ENCODE data around the gene GPR39. TPM values are rescaled to one million over a fixed set of nuclear protein-coding genes. Genes with fewer than 3 reads are reported as not detected.

Gene GPR39
- total and polyA plus RNA-seq, 2 donors (not counting 1 experiment from before 2014, with no cell fraction given), result not detected

DNA sequence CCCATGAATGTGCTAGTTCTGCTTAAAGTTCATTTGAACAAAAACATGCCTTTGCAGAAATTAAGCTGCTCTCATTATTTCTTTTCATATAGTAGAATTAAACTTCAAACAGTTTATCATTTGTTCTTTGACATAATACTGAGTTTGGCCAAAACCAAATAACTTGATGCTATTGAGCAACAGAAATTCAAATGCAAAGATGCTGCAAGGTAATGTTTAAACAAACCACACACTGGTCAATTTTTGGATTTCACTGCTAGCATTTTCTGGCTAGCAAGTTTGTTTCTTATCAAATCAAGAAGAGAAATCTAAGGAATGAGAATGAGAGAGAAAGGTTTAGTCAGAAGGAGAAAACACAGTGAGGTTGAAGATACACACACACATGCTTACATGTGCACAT lies 173.4 kb downstream of the GPR39 start:
- H3K4me3 Mint-ChIP-seq, result no peak overlapping the region
- DNase-seq (no peak), ATAC-seq (ENCODE audit: low read depth) (no peak)
- Histone ChIP-seq H3K36me3 (replicated peaks in 1 of 2; ENCODE audit: control extremely low read depth in 1 of 2, control insufficient read depth in 1 of 2, extremely low read depth in 1 of 2, insufficient read depth in 2 of 2, low read length in 1 of 2) (no peaks in the 10 kb centered on the region), H3K79me2 (ENCODE audit: control insufficient read depth, insufficient read depth, low read length) (no peaks in the 10 kb centered on the region), H3K4me1 (ENCODE audit: control insufficient read depth in 2 of 2, insufficient read depth in 2 of 2, low read length in 2 of 2) (no peaks in the 10 kb centered on the region), H4K20me1 (ENCODE audit: control insufficient read depth, insufficient read depth, low read length, poor library complexity, severe bottlenecking) (no peaks in the 10 kb centered on the region), H2AFZ (ENCODE audit: insufficient read depth, low read depth, low read length, poor library complexity, severe bottlenecking) (no peak overlapping the region), H3K9me3 (ENCODE audit: control extremely low read depth in 1 of 3, control insufficient read depth in 2 of 3, insufficient read depth in 1 of 3, low read length in 2 of 3) (peaks cover 0 to 6% (median 0%) of the 10 kb centered on the region in 3 donors), H3K4me2 (replicated peaks; ENCODE audit: low read depth, low read length, poor library complexity, severe bottlenecking) (no peak overlapping the region), H3K9ac (ENCODE audit: low read length) (no peak overlapping the region), H3K27ac (ENCODE audit: low read length in 2 of 2) (no peak overlapping the region), H3K27me3 (replicated peaks in 1 of 4; ENCODE audit: control extremely low read depth in 1 of 4, control insufficient read depth in 3 of 4, insufficient read depth in 4 of 4, low read length in 3 of 4) (no peaks in the 10 kb centered on the region), H3K4me3 (ENCODE audit: control extremely low read depth in 1 of 5, extremely low read depth in 1 of 5, insufficient read depth in 1 of 5, low read depth in 2 of 5, low read length in 4 of 5) (no peak overlapping the region)
- no peak overlapping the region for H3K27ac Mint-ChIP-seq
- CTCF ChIA-PET, result no interaction called here
- no peaks in the 10 kb centered on the region for H3K4me1 Mint-ChIP-seq
- intact Hi-C loops (cut with micrococcal nuclease), result no loop called here
- H3K9me3 Mint-ChIP-seq (ENCODE audit: insufficient read depth), result no peaks in the 10 kb centered on the region
- POLR2A ChIA-PET, result no interaction called here
- TF ChIP-seq, protein P1, sequence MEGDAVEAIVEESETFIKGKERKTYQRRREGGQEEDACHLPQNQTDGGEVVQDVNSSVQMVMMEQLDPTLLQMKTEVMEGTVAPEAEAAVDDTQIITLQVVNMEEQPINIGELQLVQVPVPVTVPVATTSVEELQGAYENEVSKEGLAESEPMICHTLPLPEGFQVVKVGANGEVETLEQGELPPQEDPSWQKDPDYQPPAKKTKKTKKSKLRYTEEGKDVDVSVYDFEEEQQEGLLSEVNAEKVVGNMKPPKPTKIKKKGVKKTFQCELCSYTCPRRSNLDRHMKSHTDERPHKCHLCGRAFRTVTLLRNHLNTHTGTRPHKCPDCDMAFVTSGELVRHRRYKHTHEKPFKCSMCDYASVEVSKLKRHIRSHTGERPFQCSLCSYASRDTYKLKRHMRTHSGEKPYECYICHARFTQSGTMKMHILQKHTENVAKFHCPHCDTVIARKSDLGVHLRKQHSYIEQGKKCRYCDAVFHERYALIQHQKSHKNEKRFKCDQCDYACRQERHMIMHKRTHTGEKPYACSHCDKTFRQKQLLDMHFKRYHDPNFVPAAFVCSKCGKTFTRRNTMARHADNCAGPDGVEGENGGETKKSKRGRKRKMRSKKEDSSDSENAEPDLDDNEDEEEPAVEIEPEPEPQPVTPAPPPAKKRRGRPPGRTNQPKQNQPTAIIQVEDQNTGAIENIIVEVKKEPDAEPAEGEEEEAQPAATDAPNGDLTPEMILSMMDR (IDR thresholded peaks at IDR 0.05), result no peak
- no peak for TF ChIP-seq EZH2 (IDR thresholded peaks at IDR 0.05; ENCODE audit: borderline replicate concordance, insufficient read depth, low read depth, low read length, poor library complexity, severe bottlenecking)
- H3K27me3 Mint-ChIP-seq, result no peaks in the 10 kb centered on the region

DNA sequence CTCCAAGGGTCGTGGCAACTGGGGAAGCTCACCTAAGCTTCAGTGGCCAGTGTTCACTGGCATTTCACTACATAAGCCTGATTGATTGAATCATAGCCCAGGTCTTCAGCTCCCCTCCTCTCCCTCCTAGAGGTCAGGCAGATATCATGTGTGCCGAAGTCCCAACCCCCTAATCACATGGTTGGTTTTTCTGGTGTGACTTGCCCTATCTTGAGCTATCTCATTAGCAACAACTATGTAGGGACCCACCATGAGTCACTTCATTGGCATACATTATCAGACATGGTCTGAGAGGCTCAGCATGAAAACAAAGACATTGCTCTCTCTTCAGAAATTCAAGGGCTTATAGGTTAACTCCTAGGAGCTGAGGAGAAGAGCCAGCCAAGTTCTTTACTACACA lies 176.6 kb downstream of the GPR39 start:
- Histone ChIP-seq H4K20me1 (ENCODE audit: control insufficient read depth, insufficient read depth, low read length, poor library complexity, severe bottlenecking) (no peaks in the 10 kb centered on the region), H3K79me2 (ENCODE audit: control insufficient read depth, insufficient read depth, low read length) (no peaks in the 10 kb centered on the region), H2AFZ (ENCODE audit: insufficient read depth, low read depth, low read length, poor library complexity, severe bottlenecking) (no peak overlapping the region), H3K36me3 (replicated peaks in 1 of 2; ENCODE audit: control extremely low read depth in 1 of 2, control insufficient read depth in 1 of 2, extremely low read depth in 1 of 2, insufficient read depth in 2 of 2, low read length in 1 of 2) (no peaks in the 10 kb centered on the region), H3K4me3 (ENCODE audit: control extremely low read depth in 1 of 5, extremely low read depth in 1 of 5, insufficient read depth in 1 of 5, low read depth in 2 of 5, low read length in 4 of 5) (no peak overlapping the region), H3K4me1 (ENCODE audit: control insufficient read depth in 2 of 2, insufficient read depth in 2 of 2, low read length in 2 of 2) (no peaks in the 10 kb centered on the region), H3K9ac (ENCODE audit: low read length) (no peak overlapping the region), H3K27me3 (replicated peaks in 1 of 4; ENCODE audit: control extremely low read depth in 1 of 4, control insufficient read depth in 3 of 4, insufficient read depth in 4 of 4, low read length in 3 of 4) (no peaks in the 10 kb centered on the region), H3K9me3 (ENCODE audit: control extremely low read depth in 1 of 3, control insufficient read depth in 2 of 3, insufficient read depth in 1 of 3, low read length in 2 of 3) (peaks cover 0 to 4% (median 0%) of the 10 kb centered on the region in 3 donors), H3K27ac (ENCODE audit: low read length in 2 of 2) (no peak overlapping the region), H3K4me2 (replicated peaks; ENCODE audit: low read depth, low read length, poor library complexity, severe bottlenecking) (no peak overlapping the region)
- Mint-ChIP-seq H3K27ac (no peak overlapping the region), H3K4me3 (no peak overlapping the region), H3K4me1 (no peaks in the 10 kb centered on the region), H3K27me3 (peaks cover 11% of the 10 kb centered on the region), H3K9me3 (ENCODE audit: insufficient read depth) (peaks cover 4% of the 10 kb centered on the region)
- intact Hi-C loops (cut with micrococcal nuclease), result no loop called here
- 78% methylated on average over 2 of the region's 2 CpGs for WGBS (ENCODE audit: insufficient coverage)
- TF ChIP-seq EZH2 (IDR thresholded peaks at IDR 0.05; ENCODE audit: borderline replicate concordance, insufficient read depth, low read depth, low read length, poor library complexity, severe bottlenecking), result no peak
- TF ChIP-seq, protein P1 (IDR thresholded peaks at IDR 0.05), result no peak
- CTCF ChIA-PET, result no interaction called here
- ATAC-seq (ENCODE audit: low read depth) (no peak), DNase-seq (no peak)
- POLR2A ChIA-PET, result no interaction called here

Data from B cell (primary cell).